GM20431 (cell line): ENCODE measurements around the gene PPIA.
"Not testable (repeated sequence)": the region's sequence is repeated elsewhere in the genome, so short reads cannot be mapped to it uniquely, and the experiment has no call there.

Experiments used
- in situ Hi-C: fragments of 300-500 bp; cut with MseI, MboI; formaldehyde crosslinking; loops from one replicate; pipeline ENCODE4 v1.15.0; 2020; ENCODE audit warnings: low sequenced_read_pairs; ENCODE audit not compliant: unreplicated experiment

PPIA gene

DNA sequence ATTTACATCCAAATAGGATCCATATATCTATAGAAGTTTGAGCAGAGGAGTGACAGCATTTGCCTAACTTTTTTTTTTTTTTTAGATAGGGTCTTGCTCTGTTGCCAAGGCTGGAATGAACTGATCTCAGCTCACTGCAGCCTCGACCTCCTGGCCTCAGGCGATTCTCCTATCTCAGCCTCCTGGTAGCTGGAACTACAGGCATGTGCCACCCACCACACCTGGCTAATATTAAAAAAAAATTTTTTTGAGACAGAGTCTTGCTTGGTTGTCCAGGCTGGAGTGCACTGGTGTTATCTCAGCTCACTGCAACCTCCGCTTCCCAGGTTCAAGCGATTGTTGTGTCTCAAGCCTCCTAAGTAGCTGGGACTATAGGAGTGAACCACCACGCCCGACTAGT, 15.1 kb downstream of the PPIA start:
- in situ Hi-C loops: loop anchor here (25.0 kb wide), 1 partner anchor 224 kb away; the partner anchor contains the start of gene TMED4

DNA sequence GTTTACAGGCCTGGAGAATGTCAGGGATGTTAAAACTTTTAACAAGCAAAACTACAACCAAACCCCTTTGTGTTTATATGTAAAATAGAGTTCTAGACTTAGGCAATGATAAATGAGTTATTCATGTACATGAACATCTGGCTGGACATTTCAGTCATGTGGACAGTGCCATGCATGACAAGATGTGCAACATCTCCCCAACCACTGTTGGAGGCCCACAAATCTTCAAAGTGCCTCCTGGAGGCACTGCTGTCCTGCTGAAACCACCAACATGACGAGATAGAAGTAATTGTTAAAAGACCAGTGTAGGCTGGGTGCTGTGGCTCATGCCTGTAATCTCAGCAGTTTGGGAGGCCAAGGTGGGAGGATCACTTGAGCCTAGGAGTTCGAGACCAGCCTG, 18.4 kb downstream of the PPIA start:
- in situ Hi-C loops: loop anchor here (25.0 kb wide), 1 partner anchor 228 kb away; the partner anchor contains the start of gene TMED4

DNA sequence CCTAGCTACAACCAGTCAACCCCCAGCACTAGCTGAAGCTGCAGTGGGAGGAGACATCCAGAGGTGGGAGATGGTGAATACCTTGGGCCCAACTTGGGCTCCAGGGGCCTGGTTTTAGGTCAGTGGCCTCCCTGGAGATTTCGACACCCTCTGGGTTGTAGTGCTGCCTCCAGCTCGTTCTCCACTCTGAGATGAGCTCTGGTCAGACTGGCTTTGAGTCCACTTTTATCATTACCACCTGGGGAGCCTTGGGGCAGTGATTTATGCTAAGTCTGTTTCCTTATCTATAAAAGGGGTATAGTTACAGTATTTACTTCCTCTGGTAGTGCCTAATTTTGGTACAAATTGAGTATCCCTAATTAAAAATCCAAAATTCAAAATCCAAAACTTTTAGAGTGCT, 22.8 kb downstream of the PPIA start:
- in situ Hi-C loops: loop anchor here (25.0 kb wide), 1 partner anchor 232 kb away; the partner anchor contains the start of gene TMED4

DNA sequence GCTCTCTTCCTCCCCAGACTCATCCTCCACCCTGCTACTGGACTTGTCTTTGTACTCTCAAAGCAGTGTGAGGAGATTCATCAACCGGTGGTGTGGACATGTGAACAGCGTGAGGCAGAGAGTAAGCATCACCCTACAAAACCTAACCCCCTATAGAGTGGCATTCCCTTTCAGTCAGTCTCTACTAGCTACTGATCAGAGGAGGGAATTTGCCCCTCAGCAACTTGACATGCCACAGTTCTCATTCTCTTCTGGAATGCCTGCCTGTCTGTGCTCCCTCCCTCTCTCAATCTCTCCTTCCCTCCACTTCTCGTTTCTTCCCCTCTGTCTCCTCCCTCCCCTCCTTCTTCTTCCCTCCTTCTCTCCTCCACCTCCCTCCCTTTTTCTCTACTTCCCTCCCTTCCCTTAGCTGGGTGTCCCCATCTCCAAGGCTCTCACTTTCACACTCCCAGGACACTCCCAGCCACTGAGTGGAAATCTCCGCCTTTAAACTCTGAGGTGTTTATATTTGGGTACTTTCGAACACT, 26.8 kb downstream of the PPIA start:
- in situ Hi-C loops: loop anchor here (25.0 kb wide), 1 partner anchor 236 kb away; the partner anchor contains the start of gene TMED4

DNA sequence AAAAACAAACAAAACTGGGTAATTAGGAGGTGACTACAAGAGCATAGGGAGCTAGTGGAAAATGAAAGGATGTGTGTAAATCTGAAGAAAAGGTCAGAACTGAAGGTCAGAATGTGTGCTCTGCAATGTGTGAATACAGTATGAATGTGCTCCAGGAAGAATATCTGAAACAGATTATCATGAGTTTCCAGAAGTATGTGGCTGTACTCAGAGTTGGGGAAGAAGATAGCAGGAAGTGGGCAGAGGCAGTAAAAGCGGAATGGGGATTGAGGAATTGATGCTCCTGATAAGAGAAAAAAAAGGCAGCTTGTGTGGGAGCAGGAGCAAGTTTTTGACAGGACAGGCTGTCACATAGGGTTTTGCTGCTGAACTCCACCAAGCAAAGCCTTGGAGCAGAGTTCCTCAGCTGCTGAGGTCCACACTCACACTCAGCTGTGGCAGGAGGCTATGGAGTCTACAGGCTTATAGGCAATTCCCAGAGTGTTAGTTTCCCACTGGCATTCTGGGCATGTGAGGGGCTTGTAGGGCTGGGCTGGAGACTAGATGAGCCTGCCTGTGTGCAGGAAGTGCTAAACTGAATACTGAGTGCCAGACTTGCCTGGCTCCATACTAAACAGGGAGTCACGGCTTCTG, 28.5 kb downstream of the PPIA start:
- in situ Hi-C loops: loop anchor here (25.0 kb wide), 1 partner anchor 238 kb away; the partner anchor contains the start of gene TMED4

DNA sequence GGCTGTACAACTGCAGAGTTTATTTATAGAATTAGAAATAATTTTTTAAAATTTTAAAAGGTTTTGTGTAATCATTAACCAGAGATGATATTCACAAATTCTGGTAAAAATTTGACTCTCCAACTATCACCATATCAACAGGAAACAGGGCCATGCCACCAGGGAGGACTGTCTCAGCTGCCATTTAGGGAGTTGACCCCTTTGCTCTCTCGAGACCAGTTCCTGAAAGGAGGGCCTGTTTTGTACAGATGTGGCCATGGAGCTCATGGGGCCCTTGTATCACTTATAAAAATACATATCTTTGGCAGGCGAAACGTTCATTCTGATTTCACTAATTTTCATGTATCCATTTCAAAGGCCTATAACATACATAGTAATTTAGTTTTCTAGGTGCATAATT, 31.1 kb downstream of the PPIA start:
- in situ Hi-C loops: no loop called here

DNA sequence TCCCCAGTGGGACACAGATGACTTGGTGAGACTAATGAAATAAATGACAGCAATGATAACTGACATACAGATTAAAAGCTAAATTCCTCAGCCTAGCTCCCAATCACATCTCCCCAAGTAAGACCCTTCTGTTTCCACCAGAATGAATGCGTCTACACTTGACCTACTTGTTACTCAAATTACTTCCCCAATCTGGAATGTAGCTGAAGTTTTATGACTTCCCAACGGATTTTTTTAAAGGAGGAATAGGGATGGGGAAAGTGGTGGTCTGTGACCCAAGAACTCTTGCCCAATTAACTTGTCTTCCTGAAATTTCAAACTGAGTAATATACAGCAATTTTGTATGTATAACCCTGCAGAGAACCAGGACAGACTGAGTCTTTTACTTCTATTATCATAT, 42.3 kb downstream of the PPIA start:
- in situ Hi-C loops: no loop called here

DNA sequence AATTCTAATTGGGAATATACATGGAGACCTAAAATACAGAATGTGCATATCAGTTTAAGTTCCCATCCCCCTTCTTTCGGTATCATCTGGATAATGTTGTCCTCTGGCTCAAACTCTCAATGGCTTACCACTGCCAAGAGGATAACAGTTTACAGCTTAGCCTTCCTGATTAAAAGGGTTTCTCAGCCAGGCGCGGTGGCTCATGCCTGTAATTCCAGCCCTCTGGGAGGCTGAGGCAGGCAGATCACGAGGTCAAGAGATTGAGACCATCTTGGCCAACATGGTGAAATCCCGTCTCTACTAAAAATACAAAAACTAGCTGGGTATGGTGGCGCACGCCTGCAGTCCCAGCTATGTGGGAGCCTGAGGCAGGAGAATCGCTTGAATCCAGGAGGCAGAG, 46.2 kb downstream of the PPIA start:
- in situ Hi-C loops: not testable (repeated sequence)

DNA sequence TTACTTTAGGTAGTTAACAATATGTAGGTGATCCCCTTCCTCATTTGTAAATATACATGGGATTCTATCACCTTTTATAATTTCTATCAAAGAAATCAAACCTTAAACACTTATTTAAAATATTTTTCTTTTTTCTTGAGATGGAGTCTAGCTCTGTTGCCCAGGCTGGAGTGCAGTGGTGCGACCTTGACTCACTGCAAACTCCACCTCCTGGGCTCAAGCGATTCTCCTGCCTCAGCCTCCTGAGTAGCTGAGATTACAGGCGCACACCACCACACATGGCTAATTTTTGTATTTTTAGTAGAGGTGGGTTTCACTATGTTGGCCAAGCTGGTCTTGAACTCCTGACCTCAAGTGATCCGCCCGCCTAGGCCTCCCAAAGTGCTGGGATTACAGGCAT, 47.0 kb downstream of the PPIA start:
- in situ Hi-C loops: not testable (repeated sequence)

DNA sequence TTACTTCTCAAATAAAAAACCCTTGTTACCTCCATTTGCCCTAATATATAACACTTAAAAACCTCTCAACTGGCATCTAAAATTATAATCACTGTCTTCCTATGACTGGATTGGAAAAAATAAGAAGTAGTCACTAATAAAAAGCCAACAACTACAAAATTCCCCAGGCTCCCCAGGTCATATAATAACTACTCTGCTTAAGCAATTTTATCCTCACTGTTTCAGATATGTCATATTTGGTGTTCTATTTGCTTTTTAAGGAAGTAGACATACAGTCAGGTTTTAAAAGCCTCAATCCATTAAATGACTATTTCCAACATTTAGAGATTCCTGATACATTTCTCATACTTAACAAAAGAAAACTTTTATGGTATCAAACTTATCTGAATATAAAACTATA, 49.0 kb downstream of the PPIA start:
- in situ Hi-C loops: no loop called here

DNA sequence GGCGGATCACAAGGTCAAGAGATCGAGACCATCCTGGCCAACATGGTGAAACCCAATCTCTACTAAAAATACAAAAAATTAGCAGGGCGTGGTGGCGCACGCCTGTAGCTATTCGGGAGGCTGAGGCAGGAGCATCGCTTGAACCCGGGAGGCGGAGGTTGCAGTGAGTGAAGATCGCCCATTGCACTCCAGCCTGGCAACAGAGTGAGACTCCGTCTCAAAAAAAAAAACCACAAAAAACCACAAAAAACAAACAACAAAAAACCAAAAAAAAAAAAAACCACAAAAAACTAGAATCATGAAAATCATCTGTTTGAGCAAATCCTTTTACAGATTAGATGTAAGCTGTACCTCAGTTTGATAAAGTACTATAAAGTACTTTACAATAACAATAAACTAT, 49.9 kb downstream of the PPIA start:
- in situ Hi-C loops: not testable (repeated sequence)

DNA sequence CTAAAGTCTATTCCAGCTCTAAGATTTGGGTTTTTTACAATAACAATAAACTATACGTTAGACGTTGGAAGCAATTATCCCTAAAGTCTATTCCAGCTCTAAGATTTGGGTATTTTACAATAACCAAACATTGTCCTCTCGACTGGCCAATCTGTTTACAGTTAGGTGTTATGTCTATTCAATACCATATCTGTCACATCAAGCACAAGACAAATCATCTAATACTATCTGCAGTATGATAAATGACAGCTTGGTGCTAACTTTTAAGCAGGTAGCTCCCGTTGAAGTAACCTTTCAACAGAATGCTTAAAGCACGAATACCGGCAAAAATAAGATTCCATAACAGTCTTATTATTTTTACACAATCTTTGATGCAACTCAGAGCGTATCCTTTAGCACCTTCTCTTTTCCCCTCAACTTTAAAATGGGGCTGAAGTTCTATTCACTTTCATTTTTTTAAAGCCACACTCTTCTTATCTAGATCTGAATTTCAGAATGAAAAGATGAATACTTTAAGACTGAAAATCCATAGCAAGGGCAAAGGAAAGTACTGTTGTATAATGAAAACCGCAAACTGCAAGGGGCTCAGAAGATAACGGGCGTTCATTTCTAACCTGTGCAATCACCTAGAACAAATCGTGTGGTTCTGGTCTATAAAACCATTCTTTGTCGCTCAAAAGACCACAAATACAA, 50.5 kb downstream of the PPIA start:
- in situ Hi-C loops: no loop called here

DNA sequence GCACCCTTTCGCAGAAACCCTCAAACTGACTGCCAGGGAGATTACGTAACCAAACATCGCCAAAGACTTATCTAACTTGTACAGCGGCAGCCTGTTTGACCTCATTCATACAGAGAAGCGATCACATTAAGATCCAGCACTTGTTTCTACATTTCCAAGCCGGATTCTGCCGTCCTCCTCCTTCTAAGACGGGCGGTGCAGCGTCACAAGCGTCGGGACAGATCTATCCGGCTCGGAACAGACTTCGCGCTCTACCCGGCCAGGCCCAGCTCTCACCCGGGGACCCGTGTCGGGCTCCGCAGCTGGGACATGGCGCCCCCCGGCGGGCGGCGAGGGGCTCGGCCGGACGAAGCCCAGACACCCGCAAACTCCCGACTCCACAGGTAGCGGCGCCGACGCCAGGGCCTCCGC, 51.0 kb downstream of the PPIA start:
- in situ Hi-C loops: no loop called here

DNA sequence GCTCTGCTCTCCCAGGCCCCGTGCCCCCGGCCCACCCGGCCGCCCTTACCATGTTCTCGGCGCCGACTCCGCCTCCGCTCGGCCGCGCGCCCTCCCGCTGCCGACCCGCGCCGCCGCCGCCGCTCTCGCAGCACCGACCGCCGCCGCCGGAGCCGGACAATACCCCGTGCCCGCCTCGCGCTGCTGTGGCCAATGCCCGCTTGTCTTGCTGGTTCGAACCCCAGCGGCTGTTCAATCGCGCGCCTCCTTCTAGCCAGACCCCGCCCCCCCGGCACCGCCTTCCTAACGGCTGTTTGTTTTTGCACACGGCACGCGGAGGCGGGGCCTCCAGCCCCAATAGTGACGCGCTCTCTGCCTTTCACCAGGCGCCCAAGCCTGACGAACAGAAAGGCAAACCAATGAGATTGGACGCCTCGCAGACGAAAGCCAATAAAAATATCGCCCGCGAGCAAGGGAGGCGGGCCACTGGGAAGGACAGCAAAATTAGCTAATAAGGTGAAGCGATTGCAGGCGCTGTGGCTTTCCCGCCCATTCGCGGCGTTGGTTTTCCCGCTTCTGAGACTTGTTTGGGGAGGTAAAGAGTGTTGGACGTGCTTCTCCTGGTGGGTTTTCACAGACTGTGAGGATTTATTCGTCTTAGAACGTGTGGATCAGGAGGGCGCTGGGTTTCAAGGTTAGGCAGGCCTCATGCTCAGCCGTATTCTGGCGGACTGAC, 51.6 kb downstream of the PPIA start, which contains the start of gene H2AZ2:
Gene H2AZ2, minus strand, starts transcription at position 168 of the 715 bp plus-strand sequence. Its CDS starts 116 bp downstream, at position 52.
- in situ Hi-C loops: no loop called here

DNA sequence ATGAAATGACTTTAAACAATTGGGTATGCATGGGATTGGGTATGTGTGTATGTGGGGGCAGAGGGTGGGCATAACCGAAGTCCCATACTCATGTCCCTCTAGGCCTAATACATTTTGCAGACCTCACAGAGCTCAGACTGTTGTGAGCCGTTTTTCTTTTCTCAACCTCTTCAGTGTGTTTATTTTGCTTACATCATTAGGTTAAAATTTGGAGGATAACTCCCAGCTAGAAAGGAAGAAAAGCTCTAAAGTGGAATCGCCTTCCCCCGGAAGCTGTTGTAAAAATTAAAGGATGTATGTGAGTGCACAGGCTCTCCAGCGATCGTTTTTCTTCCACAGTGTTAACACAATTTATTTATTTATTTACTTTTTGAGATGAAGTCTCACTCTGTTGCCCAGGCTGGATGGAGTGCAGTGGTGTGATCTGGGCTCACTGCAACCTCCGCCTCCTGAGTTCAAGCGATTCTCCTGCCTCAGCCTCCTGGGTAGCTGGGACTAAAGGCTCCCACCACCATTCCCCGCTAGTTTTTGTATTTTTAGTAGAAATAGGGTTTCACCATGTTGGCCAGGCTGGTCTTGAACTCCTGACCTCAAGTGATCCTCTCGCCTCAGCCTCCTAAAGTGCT, 52.9 kb downstream of the PPIA start:
- in situ Hi-C loops: no loop called here

DNA sequence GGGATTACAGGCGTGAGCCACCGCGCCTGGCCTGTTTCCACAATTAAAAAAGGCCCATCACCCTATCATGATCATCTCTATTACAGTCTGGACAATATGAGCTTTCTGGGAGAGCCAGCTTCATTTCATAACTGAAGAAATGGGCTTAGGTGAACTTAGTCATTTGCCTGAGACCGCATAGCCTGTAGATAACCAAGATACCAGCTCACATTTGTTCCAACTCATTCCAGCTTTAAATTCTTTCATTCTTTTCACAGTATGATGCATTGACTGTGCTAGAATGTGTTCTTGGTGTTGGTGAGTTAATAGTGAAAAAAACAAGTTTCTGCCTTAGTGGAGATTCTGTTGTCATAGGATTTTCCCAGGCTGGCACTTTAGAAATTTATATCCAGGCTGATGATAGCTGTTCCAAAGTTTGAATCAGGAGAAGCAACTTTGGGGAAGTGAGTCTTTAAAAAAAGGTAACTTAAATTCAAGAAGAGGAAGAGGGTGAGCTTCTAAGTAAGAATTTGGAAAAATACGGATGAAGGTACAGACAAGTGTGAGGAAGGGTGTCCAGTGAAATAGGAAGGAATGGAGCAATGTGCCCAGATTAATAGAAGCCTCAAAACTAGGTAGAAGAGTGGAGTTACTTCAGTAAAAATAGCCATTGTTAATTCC, 53.5 kb downstream of the PPIA start:
- in situ Hi-C loops: no loop called here

DNA sequence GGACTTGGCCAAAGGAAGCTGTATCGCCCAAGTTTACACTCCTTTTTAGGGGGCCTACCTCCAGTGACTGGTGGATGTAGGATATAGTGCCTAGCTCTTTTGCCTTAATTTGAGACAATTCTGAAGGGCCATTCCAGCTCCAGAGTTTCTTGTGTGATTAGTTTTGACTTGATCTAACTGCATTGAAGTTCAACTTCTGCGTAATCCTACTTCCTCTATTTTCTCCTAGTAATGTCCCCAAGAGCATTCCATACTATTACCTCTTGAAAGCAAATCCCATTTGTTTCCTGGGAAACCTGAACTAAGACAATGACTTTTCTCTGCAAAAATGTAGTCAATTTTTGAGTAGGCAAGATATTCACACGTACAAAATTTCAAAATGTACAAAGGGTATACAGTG, 56.1 kb downstream of the PPIA start:
- in situ Hi-C loops: no loop called here
